CD4-positive, alpha-beta T cell treated with Interleukin-15 for 1 hour (primary cell): Measurements from ENCODE around the gene DNAJC19.

Experiments used
- DNase-seq: peaks from one replicate; pipeline ENCODE4 v3.0.0-alpha.2; 2020

DNAJC19 gene

GRCh38 chr3:180959691-180960090 lies 29.8 kb downstream of the DNAJC19 start:
- DNase-seq: no peak

- DNase-seq: no peak
Observed at GRCh38 chr3:180947761-180948390, 41.7 kb downstream of the DNAJC19 start.

- DNase-seq: no peak
Observed at GRCh38 chr3:180940826-180941225, 48.7 kb downstream of the DNAJC19 start.

- DNase-seq: no peak
Observed at GRCh38 chr3:180934638-180935037, 54.9 kb downstream of the DNAJC19 start.
